ENCODE results near the gene MAPKAPK2.

Gene MAPKAPK2

GRCh38 chr1:206655471-206655882 lies 29.2 kb upstream of the MAPKAPK2 start:
- H3K27ac ChIP-seq = peak overlapping the region; percentile 5; the same call in 1 of the 2 replicates
- TF ChIP-seq CTCF (conservative IDR thresholded peaks at IDR 0.05) = no peak

- TF ChIP-seq CTCF (conservative IDR thresholded peaks at IDR 0.05) = no peak
- H3K27ac ChIP-seq = no peak overlapping the region
Measured at GRCh38 chr1:206656936-206657335, 27.8 kb upstream of the MAPKAPK2 start.

GRCh38 chr1:206657751-206658150 lies 27.0 kb upstream of the MAPKAPK2 start:
- H3K27ac ChIP-seq = no peak overlapping the region
- TF ChIP-seq CTCF (conservative IDR thresholded peaks at IDR 0.05) = no peak

GRCh38 chr1:206658264-206658980 lies 26.3 kb upstream of the MAPKAPK2 start:
- TF ChIP-seq CTCF (conservative IDR thresholded peaks at IDR 0.05) = peak; percentile 32
- no peak overlapping the region for H3K27ac ChIP-seq

GRCh38 chr1:206658981-206659273 lies 25.8 kb upstream of the MAPKAPK2 start:
- no peak for TF ChIP-seq CTCF (conservative IDR thresholded peaks at IDR 0.05)
- no peak overlapping the region for H3K27ac ChIP-seq

GRCh38 chr1:206660136-206660535 lies 24.6 kb upstream of the MAPKAPK2 start:
- TF ChIP-seq CTCF (conservative IDR thresholded peaks at IDR 0.05) = no peak
- H3K27ac ChIP-seq = no peak overlapping the region

GRCh38 chr1:206661161-206661820 lies 23.4 kb upstream of the MAPKAPK2 start:
- TF ChIP-seq CTCF (conservative IDR thresholded peaks at IDR 0.05) = no peak
- no peak overlapping the region for H3K27ac ChIP-seq
